Smooth muscle cell of the brain vasculature (primary cell): ENCODE results near the gene PIWIL4.

Source experiments
- DNase-seq: peaks from one replicate; pipeline ENCODE4 v3.0.0-alpha.2; 2012; ENCODE audit warnings: low read depth, low spot score

PIWIL4 gene

GRCh38 chr11:94662065-94662779 is 95.1 kb downstream of the PIWIL4 start:
- DNase-seq, result no peak

GRCh38 chr11:94662846-94663390 is 95.8 kb downstream of the PIWIL4 start:
- DNase-seq, result no peak

- no peak for DNase-seq
These were observed 97.2 kb downstream of the PIWIL4 start for GRCh38 chr11:94664346-94664745.

GRCh38 chr11:94665116-94665659 is 98.0 kb downstream of the PIWIL4 start:
- no peak for DNase-seq

GRCh38 chr11:94666792-94667721 is 99.9 kb downstream of the PIWIL4 start:
- DNase-seq, result no peak

- no peak for DNase-seq
These were observed 101.1 kb downstream of the PIWIL4 start for GRCh38 chr11:94668212-94668793.

- no peak for DNase-seq
These were observed 101.9 kb downstream of the PIWIL4 start for GRCh38 chr11:94669023-94669422.
